Activated T-cell treated with anti-CD3 and anti-CD28 coated beads, Interleukin-2, amount 50 U/mL, for 24 hours (primary cell): ENCODE measurements around the gene BCAP29.

Experiments used
- DNase-seq: peaks from one replicate; pipeline ENCODE4 v3.0.0-alpha.2; 2020
- H3K27ac Mint-ChIP-seq: 2 replicates; pipeline ENCODE4 v1.8.0; 2020; ENCODE audit warnings: mild to moderate bottlenecking, mixed read lengths
- H3K27me3 Mint-ChIP-seq: 2 replicates; pipeline ENCODE4 v1.8.0; 2020; ENCODE audit warnings: mixed read lengths
- H3K36me3 Mint-ChIP-seq: 2 replicates; pipeline ENCODE4 v1.8.0; 2020; ENCODE audit warnings: low read depth, mixed read lengths
- H3K4me1 Mint-ChIP-seq: 2 replicates; pipeline ENCODE4 v1.8.0; 2020; ENCODE audit warnings: low read depth, mixed read lengths
- H3K4me3 Mint-ChIP-seq: 2 replicates; pipeline ENCODE4 v1.8.0; 2020; ENCODE audit warnings: mild to moderate bottlenecking, moderate library complexity, mixed read lengths
- H3K9me3 Mint-ChIP-seq: 2 replicates; pipeline ENCODE4 v1.8.0; 2020; ENCODE audit warnings: mixed read lengths

BCAP29 gene

DNA sequence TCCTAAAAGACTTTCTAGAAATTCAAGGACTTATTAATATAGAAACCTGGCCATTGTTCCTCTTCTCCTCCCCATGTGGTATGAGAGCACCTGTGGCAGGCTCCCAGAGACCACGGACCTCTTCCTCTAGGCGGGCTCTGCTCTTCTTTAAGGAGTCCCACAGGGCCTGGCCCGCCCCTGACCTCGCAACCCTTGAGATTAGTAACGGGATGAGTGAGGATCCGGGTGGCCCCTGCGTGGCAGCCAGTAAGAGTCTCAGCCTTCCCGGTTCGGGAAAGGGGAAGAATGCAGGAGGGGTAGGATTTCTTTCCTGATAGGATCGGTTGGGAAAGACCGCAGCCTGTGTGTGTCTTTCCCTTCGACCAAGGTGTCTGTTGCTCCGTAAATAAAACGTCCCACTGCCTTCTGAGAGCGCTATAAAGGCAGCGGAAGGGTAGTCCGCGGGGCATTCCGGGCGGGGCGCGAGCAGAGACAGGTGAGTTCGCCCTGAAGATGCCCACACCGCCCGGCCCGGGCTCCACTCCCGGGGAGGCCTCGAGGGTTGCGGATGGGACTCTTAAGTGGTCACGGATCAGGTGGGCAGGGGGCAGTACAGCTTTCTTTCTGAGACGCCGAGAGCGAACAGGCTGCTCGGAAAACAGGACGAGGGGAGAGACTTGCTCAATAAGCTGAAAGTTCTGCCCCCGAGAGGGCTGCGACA, 80.5 kb downstream of the BCAP29 start, which contains the start of gene SLC26A4:
Gene SLC26A4 (plus strand): TSS at position 448 of the 700 bp plus-strand sequence. CDS start 814 bp downstream, outside the sequence.
- H3K9me3 Mint-ChIP-seq: no peaks in the 10 kb centered on the region
- peak within 1 kb of the TSS; percentile 97 for H3K27ac Mint-ChIP-seq
- H3K36me3 Mint-ChIP-seq: no peaks in the 10 kb centered on the region
- peaks cover 47% of the 10 kb centered on the region for H3K27me3 Mint-ChIP-seq
- peak; percentile 65 for DNase-seq
- H3K4me3 Mint-ChIP-seq: peak within 1 kb of the TSS; percentile 84
- H3K4me1 Mint-ChIP-seq: peaks cover 39% of the 10 kb centered on the region

- Mint-ChIP-seq H3K27ac (peak overlapping the region; percentile 97), H3K36me3 (no peaks in the 10 kb centered on the region), H3K27me3 (peaks cover 40% of the 10 kb centered on the region), H3K9me3 (no peaks in the 10 kb centered on the region), H3K4me1 (peaks cover 38% of the 10 kb centered on the region), H3K4me3 (peak overlapping the region; percentile 84)
- DNase-seq: peak; percentile 73
Measured at GRCh38 chr7:107661081-107661864, 81.2 kb downstream of the BCAP29 start.

DNA sequence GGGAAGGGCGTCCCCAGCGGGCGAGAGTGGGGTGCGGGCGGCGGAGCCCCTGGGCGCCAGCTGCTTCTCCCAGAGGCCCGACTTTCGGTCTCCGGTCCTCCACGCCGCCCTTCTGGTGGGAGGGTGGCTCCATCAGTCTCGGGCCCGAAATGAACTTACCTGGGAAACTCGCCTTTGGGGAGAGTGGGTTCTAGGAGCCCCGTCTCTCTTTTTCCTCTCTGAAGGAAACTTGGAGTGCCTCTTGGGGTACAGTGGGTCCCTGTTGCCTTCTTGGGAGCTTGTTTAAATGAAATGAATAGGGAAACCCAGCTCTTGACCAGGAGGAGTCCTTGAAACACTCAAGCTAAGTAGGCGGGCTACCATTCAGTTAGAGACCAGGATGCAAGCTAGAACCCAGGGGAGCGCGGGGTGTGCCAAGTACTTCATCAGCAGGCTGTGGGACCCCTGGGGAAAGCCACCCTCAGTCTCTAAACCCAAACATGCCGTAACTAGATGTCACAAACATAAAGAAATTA, 81.9 kb downstream of the BCAP29 start:
- H3K27me3 Mint-ChIP-seq: peaks cover 39% of the 10 kb centered on the region
- H3K36me3 Mint-ChIP-seq: no peaks in the 10 kb centered on the region
- no peak for DNase-seq
- H3K4me3 Mint-ChIP-seq: peak overlapping the region; percentile 84
- H3K4me1 Mint-ChIP-seq: peaks cover 38% of the 10 kb centered on the region
- no peak overlapping the region for H3K27ac Mint-ChIP-seq
- no peaks in the 10 kb centered on the region for H3K9me3 Mint-ChIP-seq

GRCh38 chr7:107663196-107663595, 83.2 kb downstream of the BCAP29 start:
- H3K27ac Mint-ChIP-seq: no peak overlapping the region
- H3K36me3 Mint-ChIP-seq: no peaks in the 10 kb centered on the region
- peaks cover 33% of the 10 kb centered on the region for H3K4me1 Mint-ChIP-seq
- H3K27me3 Mint-ChIP-seq: peaks cover 37% of the 10 kb centered on the region
- no peaks in the 10 kb centered on the region for H3K9me3 Mint-ChIP-seq
- no peak overlapping the region for H3K4me3 Mint-ChIP-seq
- no peak for DNase-seq

GRCh38 chr7:107666790-107667189, 86.7 kb downstream of the BCAP29 start:
- peaks cover 11% of the 10 kb centered on the region for H3K4me1 Mint-ChIP-seq
- no peak overlapping the region for H3K4me3 Mint-ChIP-seq
- H3K36me3 Mint-ChIP-seq: no peaks in the 10 kb centered on the region
- no peaks in the 10 kb centered on the region for H3K9me3 Mint-ChIP-seq
- no peak overlapping the region for H3K27ac Mint-ChIP-seq
- H3K27me3 Mint-ChIP-seq: peaks cover 40% of the 10 kb centered on the region
- DNase-seq: no peak

GRCh38 chr7:107667341-107667740, 87.3 kb downstream of the BCAP29 start:
- DNase-seq: no peak
- H3K4me1 Mint-ChIP-seq: peaks cover 8% of the 10 kb centered on the region
- H3K27me3 Mint-ChIP-seq: peaks cover 34% of the 10 kb centered on the region
- H3K4me3 Mint-ChIP-seq: no peak overlapping the region
- no peaks in the 10 kb centered on the region for H3K9me3 Mint-ChIP-seq
- no peaks in the 10 kb centered on the region for H3K36me3 Mint-ChIP-seq
- no peak overlapping the region for H3K27ac Mint-ChIP-seq

DNA sequence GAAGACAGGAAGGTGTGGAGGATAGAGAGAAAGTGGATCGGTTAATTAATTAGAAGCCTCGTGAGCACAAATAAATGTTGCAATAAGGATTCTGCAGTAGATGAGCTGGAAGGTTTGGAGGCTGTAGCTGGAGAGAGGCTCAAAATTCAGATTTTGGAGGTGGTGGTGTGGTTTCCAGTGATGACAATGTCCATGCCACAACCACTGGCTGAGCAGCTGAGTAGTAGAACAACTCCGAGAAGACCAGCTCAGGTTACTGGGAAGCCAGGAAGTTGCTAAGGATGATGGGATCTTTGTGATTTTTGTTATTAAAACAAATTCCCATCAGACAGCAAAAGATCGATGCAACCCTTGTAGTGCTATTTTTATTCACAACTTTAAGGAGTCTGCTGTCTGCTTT, 88.2 kb downstream of the BCAP29 start:
- Mint-ChIP-seq H3K9me3 (no peaks in the 10 kb centered on the region), H3K4me1 (peaks cover 7% of the 10 kb centered on the region), H3K36me3 (no peaks in the 10 kb centered on the region), H3K27ac (no peak overlapping the region), H3K4me3 (no peak overlapping the region), H3K27me3 (peaks cover 31% of the 10 kb centered on the region)
- DNase-seq: no peak
